Ishikawa (cell line): ENCODE data around the gene CCDC57.

ENCODE experiments used
- CEBPB ChIP-seq: IDR thresholded peaks from 2 replicates; pipeline ENCODE4 v1.6.1; 2012
- CREB1 ChIP-seq: IDR thresholded peaks from 2 replicates; pipeline ENCODE4 v1.6.1; 2012; ENCODE audit warnings: low read depth
- EGR1 ChIP-seq: IDR thresholded peaks from 2 replicates; pipeline ENCODE4 v1.6.1; 2012
- EP300 ChIP-seq: IDR thresholded peaks from 2 replicates; pipeline ENCODE4 v1.6.1; 2012; ENCODE audit warnings: borderline replicate concordance
- FOXM1 ChIP-seq: IDR thresholded peaks from 2 replicates; pipeline ENCODE4 v1.6.1; 2012; ENCODE audit warnings: low read depth, borderline replicate concordance
- NFIC ChIP-seq: IDR thresholded peaks from 2 replicates; pipeline ENCODE4 v1.6.1; 2012
- RAD21 ChIP-seq: IDR thresholded peaks from 2 replicates; pipeline ENCODE4 v1.6.1; 2012; ENCODE audit warnings: low read depth
- REST ChIP-seq: IDR thresholded peaks from 2 replicates; pipeline ENCODE4 v1.6.1; 2012; ENCODE audit warnings: low read depth, mild to moderate bottlenecking
- TAF1 ChIP-seq: IDR thresholded peaks from 2 replicates; pipeline ENCODE4 v1.6.1; 2012; ENCODE audit warnings: low read depth, mild to moderate bottlenecking
- TCF12 ChIP-seq: IDR thresholded peaks from 2 replicates; pipeline ENCODE4 v1.6.1; 2012; ENCODE audit warnings: low read depth
- TEAD4 ChIP-seq: IDR thresholded peaks from 2 replicates; pipeline ENCODE4 v1.6.1; 2012
- USF1 ChIP-seq: IDR thresholded peaks from 2 replicates; pipeline ENCODE4 v1.6.1; 2012
- YY1 ChIP-seq: IDR thresholded peaks from 2 replicates; pipeline ENCODE4 v1.6.1; 2012; ENCODE audit warnings: low read depth
- ZBTB7A ChIP-seq: IDR thresholded peaks from 2 replicates; pipeline ENCODE4 v1.6.1; 2012; ENCODE audit warnings: low read depth
- TF ChIP-seq, protein P1 (sequence below): IDR thresholded peaks from 2 replicates; pipeline ENCODE4 v1.6.1; 2012

CCDC57 gene

GRCh38 chr17:82065638-82066303 is 146.9 kb downstream of the CCDC57 start, which contains the start of gene DUS1L:
Gene DUS1L, minus strand, starts transcription at chr17:82065804. Its CDS starts 745 bp downstream, at chr17:82065059.
- TF ChIP-seq EP300 (no peak), FOXM1 (no peak), TEAD4 (0 out of 2 replicates have a peak, but pooled peaks have one; percentile 18), EGR1 (peak; percentile 30; the same call in 1 of the 2 replicates), TCF12 (no peak), ZBTB7A (0 out of 2 replicates have a peak, but pooled peaks have one; percentile 28), RAD21 (no peak), YY1 (peak; percentile 78), CREB1 (no peak), TAF1 (peak; percentile 91), REST (0 out of 2 replicates have a peak, but pooled peaks have one; percentile 12), USF1 (peak; percentile 65), CEBPB (no peak), NFIC (no peak)
- TF ChIP-seq, protein P1, sequence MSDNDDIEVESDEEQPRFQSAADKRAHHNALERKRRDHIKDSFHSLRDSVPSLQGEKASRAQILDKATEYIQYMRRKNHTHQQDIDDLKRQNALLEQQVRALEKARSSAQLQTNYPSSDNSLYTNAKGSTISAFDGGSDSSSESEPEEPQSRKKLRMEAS = peak; percentile 66

GRCh38 chr17:82065193-82065637 is 147.4 kb downstream of the CCDC57 start:
- TF ChIP-seq YY1 = no peak
- TF ChIP-seq TCF12 = no peak
- no peak for TF ChIP-seq CREB1
- no peak for TF ChIP-seq RAD21
- TF ChIP-seq FOXM1 = no peak
- TF ChIP-seq TAF1 = no peak
- TF ChIP-seq, protein P1 = 0 out of 2 replicates have a peak, but pooled peaks have one; percentile 6
- no peak for TF ChIP-seq EGR1
- no peak for TF ChIP-seq USF1
- no peak for TF ChIP-seq REST
- TF ChIP-seq ZBTB7A = 0 out of 2 replicates have a peak, but pooled peaks have one; percentile 33
- no peak for TF ChIP-seq CEBPB
- TF ChIP-seq NFIC = no peak
- no peak for TF ChIP-seq TEAD4
- no peak for TF ChIP-seq EP300

- TF ChIP-seq, protein P1 = peak; percentile 93
- no peak for TF ChIP-seq CREB1
Measured at GRCh38 chr17:82064433-82065192, 148.0 kb downstream of the CCDC57 start.

DNA sequence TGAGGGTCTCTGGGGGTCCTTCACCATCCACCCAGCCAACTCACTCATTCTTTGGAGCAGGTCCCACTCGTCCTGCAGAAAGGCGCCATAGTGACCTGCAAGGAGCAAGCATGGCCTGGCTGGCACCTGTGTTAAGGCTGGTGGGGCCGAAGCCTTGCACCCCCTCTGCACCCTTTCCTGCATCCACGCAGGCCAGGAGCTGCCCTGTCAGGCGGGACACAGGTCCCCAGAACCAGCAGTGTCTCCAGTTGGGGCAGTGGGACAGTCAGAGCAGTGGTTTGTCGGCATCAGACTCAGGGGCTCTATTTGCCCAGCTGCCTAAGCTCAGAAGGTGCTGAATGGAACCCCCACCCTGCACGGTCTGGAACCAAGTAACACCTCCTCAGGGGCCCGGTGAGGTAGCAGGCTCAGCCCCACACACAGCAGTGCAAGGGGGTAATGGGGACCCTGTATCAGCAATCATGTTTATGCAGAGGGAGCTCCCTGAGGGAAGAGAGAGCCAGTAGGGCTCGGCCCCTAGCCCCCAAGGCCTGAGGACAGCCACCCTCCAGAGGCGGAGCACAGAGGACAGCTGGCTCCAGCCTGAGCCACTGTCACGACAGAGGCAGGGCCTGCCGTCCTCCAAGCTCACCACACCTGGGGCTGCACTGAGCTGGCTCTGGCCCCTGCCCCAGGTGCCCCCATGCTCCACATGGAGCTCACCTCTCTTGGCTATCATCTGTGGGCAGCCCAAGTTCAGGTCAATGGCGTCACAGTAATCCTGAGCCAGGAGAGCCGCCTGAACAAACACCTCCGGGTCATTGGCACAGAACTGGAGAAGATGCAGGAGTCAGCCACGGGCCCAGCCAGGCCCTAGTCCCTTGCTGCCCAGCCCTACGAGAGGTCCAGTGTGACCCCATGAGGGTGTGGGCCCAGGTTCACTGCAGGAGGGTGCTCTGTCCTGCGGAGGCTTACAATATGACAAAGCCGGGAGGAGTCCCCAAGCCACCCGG is 148.9 kb downstream of the CCDC57 start:
- TF ChIP-seq TCF12 (no peak), YY1 (no peak), TEAD4 (no peak), FOXM1 (no peak), REST (no peak), EGR1 (no peak), USF1 (no peak), EP300 (no peak)
- TF ChIP-seq, protein P1 = no peak
